Small intestine (tissue), 7 donors: ENCODE results near the gene DNPEP. TPM values are rescaled to one million over a fixed set of nuclear protein-coding genes. Genes with fewer than 3 reads are reported as not detected.
A peak's percentile ranks its signal among the peaks of the same experiment; 100 is the strongest.

Source experiments
- DNase-seq, 2 donors: peaks; one replicate each; pipeline versions ENCODE4 v3.0.0 to v3.0.0-alpha.2; 2013
- FAIRE-seq: peaks from 2 replicates; lab custom pipeline; 2012; peaks lifted over from hg19 to GRCh38; lab: Jason Lieb, UNC
- H3K27ac ChIP-seq, 3 donors: one replicate each; pipeline ENCODE4 v1.5.1; 2013; ENCODE audit warnings: low read length in 2 of 3, mild to moderate bottlenecking in 2 of 3, control low read depth in 1 of 3, inconsistent platforms in 1 of 3, low read depth in 1 of 3, moderate library complexity in 1 of 3
- H3K27me3 ChIP-seq, 3 donors: one replicate each; pipeline ENCODE4 v1.6.1; 2013; ENCODE audit warnings: low read length in 3 of 3, inconsistent platforms in 1 of 3; ENCODE audit not compliant: control insufficient read depth in 3 of 3, insufficient read depth in 3 of 3
- H3K36me3 ChIP-seq, 3 donors: one replicate each; pipeline ENCODE4 v1.6.1; 2013; ENCODE audit warnings: low read length in 3 of 3, inconsistent platforms in 1 of 3, low read depth in 1 of 3, mild to moderate bottlenecking in 1 of 3, moderate library complexity in 1 of 3; ENCODE audit not compliant: control insufficient read depth in 3 of 3, insufficient read depth in 2 of 3
- H3K4me1 ChIP-seq, 3 donors: one replicate each; pipeline ENCODE4 v1.6.1; 2013; ENCODE audit warnings: low read length in 2 of 3, inconsistent platforms in 1 of 3, low read depth in 1 of 3, mild to moderate bottlenecking in 1 of 3, moderate library complexity in 1 of 3; ENCODE audit not compliant: control insufficient read depth in 3 of 3, insufficient read depth in 2 of 3
- H3K4me3 ChIP-seq, 3 donors: one replicate each; pipeline ENCODE4 v1.5.1; 2013; ENCODE audit warnings: low read length in 3 of 3, control low read depth in 1 of 3, inconsistent platforms in 1 of 3, low read depth in 1 of 3, mild to moderate bottlenecking in 1 of 3, moderate library complexity in 1 of 3
- H3K9me3 ChIP-seq, 2 donors: one replicate each; pipeline ENCODE4 v1.6.1; 2013; ENCODE audit warnings: low read depth in 1 of 2, low read length in 1 of 2; ENCODE audit not compliant: control insufficient read depth in 2 of 2, insufficient read depth in 1 of 2
- WGBS, 3 donors: extraction: QIAGEN DNeasy Blood & Tissue Kit; methylation state at CpG; one replicate each; pipeline ENCODE4 v1.1.7; 2013; 5-methylcytosine and 5-hydroxymethylcytosine counted together
- polyA plus RNA-seq, 4 donors: library from polyadenylated mRNA; stranded (reverse) in 3 of 4; unstranded in 1 of 4; fragments of 200-250 nt in 3 of 4; fragments of 120-200 nt in 1 of 4; gene quantifications; one replicate each; pipeline versions ENCODE4 v1.2.1 to v1.2.3, GENCODE V29; 2013
- donor health status: healthy with polysubstance abuse.
- donor health status: control.
- donor health status: control.
- donor health status: Bipolar disorder and iron deficiency.
- donor health status: healthy.

DNPEP gene
- polyA plus RNA-seq, 4 donors = 98.2 to 200 (median 165) TPM

DNA sequence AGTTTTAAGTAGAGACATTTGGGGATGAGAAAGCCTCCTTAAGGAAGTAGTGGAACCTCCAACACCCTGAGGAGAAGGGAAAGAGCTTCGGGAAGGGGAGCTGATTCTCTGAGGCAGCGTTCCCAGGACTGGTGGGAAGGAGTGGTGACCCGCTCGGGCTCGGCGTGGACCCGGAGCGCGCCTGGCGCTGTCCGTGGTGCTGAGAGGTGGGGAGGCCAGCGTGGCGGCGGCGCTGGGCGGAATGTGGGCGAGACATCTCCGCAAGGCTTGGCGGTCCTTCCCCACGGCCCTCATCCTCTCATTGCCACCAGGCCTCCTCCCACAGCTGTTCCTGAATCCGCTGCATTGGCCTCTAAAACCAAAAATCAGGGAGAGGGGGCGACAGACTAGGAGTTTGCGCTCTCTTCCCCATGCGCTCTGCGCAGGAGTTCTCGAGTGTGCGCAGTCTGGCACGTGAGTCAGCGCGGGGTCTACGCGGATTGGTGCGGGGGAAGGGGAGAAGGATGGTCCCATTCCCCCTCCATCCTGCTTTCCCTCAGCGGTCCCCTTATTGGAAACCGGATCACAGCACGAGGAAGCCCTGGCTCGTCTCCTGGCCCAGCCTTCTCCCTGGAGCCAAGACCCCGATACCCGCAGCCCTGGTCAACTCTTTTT is 56.0 kb downstream of the DNPEP start:
- Histone ChIP-seq H3K4me3 (no peak overlapping the region), H3K27ac (no peak overlapping the region), H3K27me3 (peaks cover 0 to 59% (median 20%) of the 10 kb centered on the region in 3 donors), H3K36me3 (no peaks in the 10 kb centered on the region), H3K4me1 (no peaks in the 10 kb centered on the region), H3K9me3 (peaks cover 0 to 4% of the 10 kb centered on the region in 2 donors)
- FAIRE-seq = no peak
- peak; percentile 9 to 72 for DNase-seq
- 14 to 26% (median 23%) methylated on average over 38 to 39 of the region's 39 CpGs for WGBS, 3 donors

DNA sequence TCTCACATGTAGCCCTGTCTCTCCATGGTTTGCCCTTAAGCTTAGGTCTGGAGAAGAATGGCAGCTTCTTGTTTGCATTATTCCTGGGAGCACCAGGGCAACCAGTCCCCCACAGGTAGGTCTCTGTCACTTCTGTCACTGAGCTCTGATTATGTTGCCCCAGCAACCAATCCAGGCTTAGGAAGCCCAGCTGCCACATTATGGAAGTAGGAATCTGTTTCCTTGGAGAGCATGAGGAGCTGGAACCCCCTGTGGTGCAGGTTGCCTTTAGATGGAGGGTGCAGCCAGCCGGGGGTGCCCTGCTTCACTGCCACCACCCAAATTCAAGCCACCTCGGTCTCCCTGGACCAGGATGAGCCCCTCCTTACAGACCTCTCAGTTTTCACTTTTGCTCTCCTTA is 60.0 kb downstream of the DNPEP start:
- Histone ChIP-seq H3K27ac (no peak overlapping the region), H3K4me1 (no peaks in the 10 kb centered on the region), H3K4me3 (no peak overlapping the region), H3K36me3 (no peaks in the 10 kb centered on the region), H3K27me3 (peaks cover 0 to 40% (median 19%) of the 10 kb centered on the region in 3 donors), H3K9me3 (no peaks in the 10 kb centered on the region)
- peak in 1 of 2 donors; percentile 5 for DNase-seq
- no peak for FAIRE-seq
- 29 to 43% (median 43%) methylated on average over 2 of the region's 2 CpGs for WGBS, 3 donors

DNA sequence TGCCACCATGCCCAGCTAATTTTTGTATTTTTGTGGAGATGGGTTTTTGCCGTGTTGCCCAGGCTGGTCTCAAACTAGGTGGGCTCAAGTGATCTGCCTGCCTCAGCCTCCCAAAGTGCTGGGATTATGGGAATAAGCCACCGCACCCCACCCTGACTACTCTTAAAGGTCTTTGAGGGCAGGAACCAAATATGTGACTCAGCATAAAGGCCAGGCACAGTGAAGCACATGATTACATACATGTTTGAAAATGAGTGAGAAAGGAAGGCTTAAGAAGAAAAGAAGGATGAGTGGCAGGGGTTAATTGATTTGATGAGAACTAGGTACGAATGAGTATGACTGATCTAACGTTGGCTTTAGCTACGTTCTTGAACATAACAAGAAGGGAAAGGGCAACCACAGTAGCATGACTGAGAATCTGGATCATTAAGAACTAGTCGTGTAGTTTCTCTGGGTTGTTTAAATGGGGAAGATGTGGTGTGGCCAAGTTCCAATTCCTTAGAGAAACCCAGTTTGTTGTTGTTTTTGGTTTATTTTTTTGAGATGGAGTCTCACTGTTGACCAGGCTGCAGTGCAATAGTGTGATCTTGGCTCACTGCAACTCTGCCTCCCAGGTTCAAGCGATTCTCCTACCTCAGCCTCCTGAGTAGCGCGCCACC is 61.9 kb downstream of the DNPEP start:
- Histone ChIP-seq H3K4me1 (no peaks in the 10 kb centered on the region), H3K36me3 (no peaks in the 10 kb centered on the region), H3K9me3 (no peaks in the 10 kb centered on the region), H3K4me3 (no peak overlapping the region), H3K27me3 (peaks cover 0 to 21% (median 5%) of the 10 kb centered on the region in 3 donors), H3K27ac (no peak overlapping the region)
- WGBS, 3 donors = 64 to 74% (median 67%) methylated on average over 9 of the region's 9 CpGs
- FAIRE-seq (no peak), DNase-seq (no peak)

DNA sequence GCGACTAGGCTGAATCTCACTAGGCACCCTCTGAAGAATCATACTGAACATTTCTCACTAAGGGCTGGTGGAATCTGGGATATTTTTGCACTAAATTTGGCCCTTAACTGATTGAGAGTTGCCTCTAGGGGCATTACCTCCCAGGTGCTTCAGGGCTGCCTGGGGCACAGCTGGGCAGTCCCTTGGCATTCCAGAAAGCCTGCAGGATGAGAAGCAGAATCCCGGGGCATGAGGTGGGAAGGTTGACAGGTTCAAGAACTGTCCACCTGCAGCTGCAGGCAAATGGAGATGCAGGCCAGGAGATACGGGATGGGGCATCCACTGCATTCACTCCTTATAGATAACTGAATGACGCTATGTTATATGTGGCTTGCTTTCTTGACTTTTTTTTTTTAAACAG is 62.6 kb downstream of the DNPEP start:
- Histone ChIP-seq H3K9me3 (no peaks in the 10 kb centered on the region), H3K27ac (no peak overlapping the region), H3K36me3 (no peaks in the 10 kb centered on the region), H3K4me1 (no peaks in the 10 kb centered on the region), H3K27me3 (peaks cover 0 to 15% (median 2%) of the 10 kb centered on the region in 3 donors), H3K4me3 (no peak overlapping the region)
- WGBS, 3 donors = 74 to 81% (median 79%) methylated on average over 4 of the region's 4 CpGs
- FAIRE-seq (no peak), DNase-seq (no peak)

DNA sequence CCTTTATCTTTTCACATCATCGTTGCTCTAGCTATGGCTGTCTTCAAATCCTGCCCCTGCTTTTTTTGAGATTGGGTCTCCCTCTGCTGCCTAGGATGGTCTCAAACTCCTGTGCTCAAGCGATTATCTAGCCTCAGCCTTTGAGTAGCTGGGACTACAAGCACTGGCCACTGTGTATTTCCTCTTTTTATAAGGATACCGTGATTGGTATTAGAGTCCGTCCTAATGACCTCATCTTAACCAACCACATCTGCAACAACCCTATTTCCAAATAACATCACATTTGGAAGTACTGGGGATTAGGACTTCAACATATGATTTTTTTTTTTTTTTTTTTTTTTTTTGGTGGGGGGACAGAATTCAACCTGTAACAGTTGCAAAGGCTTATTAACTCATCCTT is 64.3 kb downstream of the DNPEP start:
- Histone ChIP-seq H3K4me3 (no peak overlapping the region), H3K4me1 (no peaks in the 10 kb centered on the region), H3K36me3 (no peaks in the 10 kb centered on the region), H3K9me3 (no peaks in the 10 kb centered on the region), H3K27me3 (peaks cover 0 to 9% (median 0%) of the 10 kb centered on the region in 3 donors), H3K27ac (no peak overlapping the region)
- FAIRE-seq (no peak), DNase-seq (no peak)
- 69 to 73% (median 71%) methylated on average over 4 of the region's 4 CpGs for WGBS, 3 donors

Other genes with a start within 250 kb of the DNPEP start
- gene NHEJ1, start 227.1 kb downstream of the DNPEP start, polyA plus RNA-seq = 10 to 100 TPM; 19.3 to 47.1 (median 36.6) TPM
- 10 to 100 TPM in 3 of 4 donors, 1 to 10 TPM in 1; 4.3 to 26.6 (median 12.1) TPM for gene SLC23A3, start 217.9 kb downstream of the DNPEP start, polyA plus RNA-seq
- 10 to 100 TPM; 54.6 to 86.7 (median 72.2) TPM for gene CNPPD1, start 211.0 kb downstream of the DNPEP start, polyA plus RNA-seq
- 100 to 1,000 TPM in 1 of 4 donors, 10 to 100 TPM in 3; 36.2 to 101 (median 54.5) TPM for gene RETREG2, start 209.6 kb downstream of the DNPEP start, polyA plus RNA-seq
- 100 to 1,000 TPM in 2 of 4 donors, 10 to 100 TPM in 2; 46.9 to 182 (median 101) TPM for gene ZFAND2B, start 181.1 kb downstream of the DNPEP start, polyA plus RNA-seq
- gene ABCB6, start 169.0 kb downstream of the DNPEP start, polyA plus RNA-seq = 10 to 100 TPM; 37.7 to 49.2 (median 43.0) TPM
- gene ATG9A, start 158.3 kb downstream of the DNPEP start, polyA plus RNA-seq = 10 to 100 TPM in 3 of 4 donors, 1 to 10 TPM in 1; 8.1 to 44.1 (median 23.5) TPM
- 10 to 100 TPM; 20.2 to 62.7 (median 36.7) TPM for gene ANKZF1, start 158.1 kb downstream of the DNPEP start, polyA plus RNA-seq
- gene GLB1L, start 142.5 kb downstream of the DNPEP start, polyA plus RNA-seq = 10 to 100 TPM in 1 of 4 donors, 1 to 10 TPM in 3; 3.1 to 36.1 (median 4.3) TPM
- 10 to 100 TPM; 31.1 to 53.4 (median 42.6) TPM for gene STK16, start 142.4 kb downstream of the DNPEP start, polyA plus RNA-seq
- under 1 TPM in 2 of 4 donors, not detected in 2; 0.06 to 0.67 TPM for gene TUBA4B, start 134.7 kb downstream of the DNPEP start, polyA plus RNA-seq
- 10 to 100 TPM; 42.1 to 62.0 (median 49.8) TPM for gene TUBA4A, start 134.0 kb downstream of the DNPEP start, polyA plus RNA-seq
- 10 to 100 TPM; 43.3 to 65.8 (median 57.7) TPM for gene DNAJB2, start 108.5 kb downstream of the DNPEP start, polyA plus RNA-seq
- 1 to 10 TPM in 3 of 4 donors, not detected in 1; 1.6 to 9.4 (median 4.1) TPM for gene PTPRN, start 78.5 kb downstream of the DNPEP start, polyA plus RNA-seq
- gene RESP18, start 55.2 kb downstream of the DNPEP start, polyA plus RNA-seq = under 1 TPM in 2 of 4 donors, not detected in 2; 0.16 to 0.28 TPM
- gene DES, start 30.5 kb upstream of the DNPEP start, polyA plus RNA-seq = 100 to 1,000 TPM in 1 of 4 donors, 10 to 100 TPM in 3; 24.6 to 178 (median 67.4) TPM
- 10 to 100 TPM in 1 of 4 donors, 1 to 10 TPM in 2, under 1 TPM in 1; 0.45 to 15.7 (median 5.3) TPM for gene SPEG, start 46.9 kb upstream of the DNPEP start, polyA plus RNA-seq
- 10 to 100 TPM; 52.6 to 63.5 (median 61.3) TPM for gene GMPPA, start 111.0 kb upstream of the DNPEP start, polyA plus RNA-seq
- under 1 TPM in 2 of 4 donors, not detected in 2; 0.04 to 0.10 TPM for gene ASIC4, start 126.6 kb upstream of the DNPEP start, polyA plus RNA-seq
- gene CHPF, start 155.9 kb upstream of the DNPEP start, polyA plus RNA-seq = 10 to 100 TPM in 3 of 4 donors, 1 to 10 TPM in 1; 8.7 to 96.1 (median 50.4) TPM
- 10 to 100 TPM in 2 of 4 donors, 1 to 10 TPM in 2; 1.8 to 23.5 (median 14.8) TPM for gene TMEM198, start 156.1 kb upstream of the DNPEP start, polyA plus RNA-seq
- gene OBSL1, start 183.6 kb upstream of the DNPEP start, polyA plus RNA-seq = 10 to 100 TPM in 3 of 4 donors, 1 to 10 TPM in 1; 4.5 to 97.4 (median 15.4) TPM
- under 1 TPM in 2 of 4 donors, not detected in 2; 0.18 to 0.78 TPM for gene INHA, start 184.4 kb upstream of the DNPEP start, polyA plus RNA-seq
- 10 to 100 TPM; 20.4 to 38.9 (median 23.2) TPM for gene STK11IP, start 209.9 kb upstream of the DNPEP start, polyA plus RNA-seq
- gene SLC4A3, start 239.7 kb upstream of the DNPEP start, polyA plus RNA-seq = 1 to 10 TPM in 3 of 4 donors, not detected in 1; 1.0 to 2.2 (median 1.1) TPM